Measurements from ENCODE around the gene PAX2. TPM values are rescaled to one million over a fixed set of nuclear protein-coding genes. Genes with fewer than 3 reads are reported as not detected.
A peak's percentile ranks its signal among the peaks of the same experiment; 100 is the strongest.

PAX2 gene
- total RNA-seq, 1 experiment from 2014 or later: 2.1 TPM

DNA sequence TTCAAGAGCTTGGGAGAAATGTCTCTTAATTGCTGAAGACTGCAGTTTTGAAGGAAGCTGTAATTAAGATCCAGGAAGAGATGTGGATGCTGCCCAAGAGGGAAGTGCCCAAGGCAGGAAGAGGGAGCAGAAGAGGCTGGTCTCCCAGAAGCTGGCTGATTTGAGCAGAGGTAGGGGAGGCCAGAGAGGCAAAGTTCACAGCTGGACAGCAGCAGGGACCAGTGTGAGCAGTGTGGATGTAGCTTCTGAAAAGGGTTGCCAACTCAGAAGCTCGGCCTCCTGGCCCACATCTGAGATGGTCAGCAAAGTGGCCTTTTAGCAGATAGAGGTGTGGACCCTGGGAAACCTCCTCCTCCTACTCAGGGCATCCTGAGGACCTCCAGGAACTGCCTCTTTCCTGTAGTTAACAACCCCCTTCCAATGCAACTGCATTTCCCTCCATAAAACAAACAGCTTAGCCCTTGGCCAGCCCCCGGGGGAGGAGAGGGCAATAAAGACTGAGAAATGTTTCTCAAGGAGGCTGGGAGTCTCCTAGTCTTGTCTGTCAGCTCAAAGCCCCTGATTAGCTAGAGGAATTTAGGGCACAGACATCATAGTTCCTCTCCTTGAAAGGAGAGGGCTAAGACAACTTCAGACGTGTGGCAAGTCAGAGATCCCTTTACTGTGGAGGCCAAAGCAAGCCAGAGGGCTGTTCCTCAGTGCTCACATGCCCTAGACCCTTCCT lies 69.5 kb downstream of the PAX2 start:
- peaks cover 5% of the 10 kb centered on the region; the same call in 1 of the 2 replicates for H3K4me1 ChIP-seq
- H3K36me3 ChIP-seq: no peaks in the 10 kb centered on the region; the same call in 1 of the 2 replicates
- H3K27me3 ChIP-seq: no peaks in the 10 kb centered on the region
- no peak overlapping the region for H3K4me3 ChIP-seq
- no peaks in the 10 kb centered on the region for H3K9me3 ChIP-seq (replicated peaks)
- no peak overlapping the region for H3K27ac ChIP-seq
- no peak for DNase-seq

- Histone ChIP-seq H3K9me3 (replicated peaks) (no peaks in the 10 kb centered on the region), H3K36me3 (no peaks in the 10 kb centered on the region; the same call in 1 of the 2 replicates), H3K4me1 (peaks cover 5% of the 10 kb centered on the region; the same call in 1 of the 2 replicates), H3K27me3 (no peaks in the 10 kb centered on the region), H3K4me3 (no peak overlapping the region), H3K27ac (no peak overlapping the region)
- DNase-seq: peak; percentile 43 to 64
Measured at GRCh38 chr10:100816671-100817070, 71.3 kb downstream of the PAX2 start.

- no peak overlapping the region for H3K4me3 ChIP-seq
- H3K9me3 ChIP-seq (replicated peaks): no peaks in the 10 kb centered on the region
- peak; percentile 34 to 55 for DNase-seq
- no peak overlapping the region for H3K27ac ChIP-seq
- no peaks in the 10 kb centered on the region; the same call in 1 of the 2 replicates for H3K36me3 ChIP-seq
- peaks cover 5% of the 10 kb centered on the region; the same call in 1 of the 2 replicates for H3K4me1 ChIP-seq
- no peaks in the 10 kb centered on the region for H3K27me3 ChIP-seq
Measured at GRCh38 chr10:100817268-100817839, 72.0 kb downstream of the PAX2 start.

- Histone ChIP-seq H3K36me3 (no peaks in the 10 kb centered on the region; the same call in 1 of the 2 replicates), H3K27ac (no peak overlapping the region), H3K27me3 (no peaks in the 10 kb centered on the region), H3K4me1 (peaks cover 5% of the 10 kb centered on the region; the same call in 1 of the 2 replicates), H3K9me3 (replicated peaks) (no peaks in the 10 kb centered on the region), H3K4me3 (no peak overlapping the region)
- DNase-seq: no peak
Measured at GRCh38 chr10:100819424-100819823, 74.0 kb downstream of the PAX2 start.

GRCh38 chr10:100823194-100823593 lies 77.8 kb downstream of the PAX2 start:
- Histone ChIP-seq H3K27me3 (no peaks in the 10 kb centered on the region), H3K36me3 (no peaks in the 10 kb centered on the region), H3K4me3 (no peak overlapping the region), H3K4me1 (no peaks in the 10 kb centered on the region), H3K9me3 (replicated peaks) (no peaks in the 10 kb centered on the region), H3K27ac (no peak overlapping the region)
- DNase-seq: no peak

GRCh38 chr10:100824886-100825285 lies 79.5 kb downstream of the PAX2 start:
- H3K9me3 ChIP-seq (replicated peaks): no peaks in the 10 kb centered on the region
- no peaks in the 10 kb centered on the region for H3K4me1 ChIP-seq
- H3K27me3 ChIP-seq: no peaks in the 10 kb centered on the region
- H3K4me3 ChIP-seq: no peak overlapping the region
- H3K36me3 ChIP-seq: no peaks in the 10 kb centered on the region
- H3K27ac ChIP-seq: no peak overlapping the region
- DNase-seq: no peak

DNA sequence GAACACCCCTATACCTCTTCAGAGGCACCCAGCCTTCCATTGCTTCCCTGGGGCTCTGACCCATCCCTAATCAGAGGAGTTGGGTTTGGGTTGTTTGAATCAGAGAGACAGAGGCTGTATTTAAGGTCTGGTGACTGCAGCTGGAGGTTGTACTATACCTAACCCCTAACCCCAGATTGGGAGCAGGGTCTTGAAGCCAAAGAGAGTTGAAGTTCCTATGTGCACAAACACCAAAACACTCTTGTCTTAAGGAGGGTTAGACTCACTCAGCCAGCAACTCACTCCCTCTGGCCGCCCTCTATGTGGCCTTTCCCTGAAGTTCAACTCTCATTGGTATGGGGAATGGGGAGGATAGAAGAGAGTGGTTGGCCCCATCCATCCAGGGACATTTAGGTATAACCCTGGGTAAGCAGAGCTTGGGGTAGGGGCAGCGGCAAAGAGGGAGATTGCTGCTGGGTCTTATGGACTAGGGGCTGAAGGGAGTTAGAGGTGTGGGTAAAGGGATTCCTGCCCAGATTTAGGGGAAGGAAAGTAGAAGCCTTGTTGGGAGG lies 80.0 kb downstream of the PAX2 start:
- H3K36me3 ChIP-seq: no peaks in the 10 kb centered on the region
- no peak for DNase-seq
- H3K27me3 ChIP-seq: no peaks in the 10 kb centered on the region
- H3K27ac ChIP-seq: no peak overlapping the region
- H3K4me1 ChIP-seq: no peaks in the 10 kb centered on the region
- no peak overlapping the region for H3K4me3 ChIP-seq
- H3K9me3 ChIP-seq (replicated peaks): no peaks in the 10 kb centered on the region

DNA sequence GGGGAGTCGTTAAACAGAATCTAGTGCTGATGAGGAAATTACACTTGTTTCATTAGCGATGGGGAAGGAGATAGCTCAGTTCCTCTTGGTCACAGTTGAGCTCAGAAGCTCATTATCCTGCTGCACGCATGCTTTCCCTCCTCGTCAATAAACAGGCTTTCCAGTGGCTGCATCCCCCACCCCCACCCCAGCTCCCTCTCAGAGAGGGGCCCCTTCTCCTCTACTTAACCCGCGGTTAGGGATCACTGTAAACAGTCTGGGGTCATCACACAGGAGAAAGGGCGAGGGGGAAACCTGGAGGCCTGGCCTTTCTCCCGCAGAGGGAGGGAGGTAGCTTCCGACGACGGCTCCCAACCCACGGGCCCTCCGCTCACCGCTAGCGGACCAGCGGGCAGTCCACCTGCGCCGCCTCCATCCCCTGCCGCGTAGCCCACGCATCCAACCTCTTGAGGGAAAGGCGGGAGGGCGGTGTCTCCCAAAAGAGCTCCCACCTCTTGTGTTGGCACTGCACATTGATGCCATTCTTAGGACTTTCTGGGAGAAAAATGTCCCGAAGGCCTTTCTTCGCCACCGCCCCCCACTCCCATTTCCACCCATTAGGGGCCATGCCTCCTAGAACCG lies 80.8 kb downstream of the PAX2 start:
- Histone ChIP-seq H3K27ac (no peak overlapping the region), H3K36me3 (no peaks in the 10 kb centered on the region), H3K4me1 (no peaks in the 10 kb centered on the region), H3K4me3 (no peak overlapping the region), H3K9me3 (replicated peaks) (no peaks in the 10 kb centered on the region), H3K27me3 (no peaks in the 10 kb centered on the region)
- no peak for DNase-seq

- no peak for DNase-seq
- Histone ChIP-seq H3K27ac (no peak overlapping the region), H3K4me1 (no peaks in the 10 kb centered on the region), H3K36me3 (no peaks in the 10 kb centered on the region), H3K27me3 (no peaks in the 10 kb centered on the region), H3K9me3 (replicated peaks) (no peaks in the 10 kb centered on the region), H3K4me3 (no peak overlapping the region)
Measured at GRCh38 chr10:100826661-100826982, 81.2 kb downstream of the PAX2 start.

GRCh38 chr10:100826983-100827818 lies 81.8 kb downstream of the PAX2 start:
- no peaks in the 10 kb centered on the region for H3K27me3 ChIP-seq
- no peaks in the 10 kb centered on the region for H3K4me1 ChIP-seq
- H3K27ac ChIP-seq: no peak overlapping the region
- no peak for DNase-seq
- no peaks in the 10 kb centered on the region for H3K36me3 ChIP-seq
- no peaks in the 10 kb centered on the region for H3K9me3 ChIP-seq (replicated peaks)
- no peak overlapping the region for H3K4me3 ChIP-seq

GRCh38 chr10:100827819-100828737 lies 82.7 kb downstream of the PAX2 start:
- H3K27ac ChIP-seq: no peak overlapping the region
- H3K9me3 ChIP-seq (replicated peaks): no peaks in the 10 kb centered on the region
- H3K4me3 ChIP-seq: no peak overlapping the region
- H3K36me3 ChIP-seq: no peaks in the 10 kb centered on the region
- H3K4me1 ChIP-seq: no peaks in the 10 kb centered on the region
- no peak for DNase-seq
- H3K27me3 ChIP-seq: no peaks in the 10 kb centered on the region

GRCh38 chr10:100828738-100829096 lies 83.3 kb downstream of the PAX2 start:
- no peaks in the 10 kb centered on the region for H3K9me3 ChIP-seq (replicated peaks)
- no peak for DNase-seq
- no peaks in the 10 kb centered on the region for H3K36me3 ChIP-seq
- no peak overlapping the region for H3K4me3 ChIP-seq
- H3K27me3 ChIP-seq: no peaks in the 10 kb centered on the region
- no peak overlapping the region for H3K27ac ChIP-seq
- H3K4me1 ChIP-seq: no peaks in the 10 kb centered on the region

GRCh38 chr10:100829097-100829870 lies 83.9 kb downstream of the PAX2 start:
- Histone ChIP-seq H3K4me3 (no peak overlapping the region), H3K9me3 (replicated peaks) (no peaks in the 10 kb centered on the region), H3K27ac (no peak overlapping the region), H3K36me3 (no peaks in the 10 kb centered on the region), H3K27me3 (no peaks in the 10 kb centered on the region), H3K4me1 (no peaks in the 10 kb centered on the region)
- no peak for DNase-seq
